PC-3 (cell line): ENCODE data around the gene BRCA1. TPM values are rescaled to one million over a fixed set of nuclear protein-coding genes. Genes with fewer than 3 reads are reported as not detected.

Experiments used
- ATAC-seq: fragments of 200-7000 bp; cut with Tn5 transposase; 2 replicates; pipeline ENCODE4 v1.9.1; 2020; ENCODE audit warnings: mild to moderate bottlenecking, moderate library complexity
- BruUV-seq: library from RNA; stranded (reverse); fragments of 400-500 nt; replicated peaks from 2 replicates; lab custom pipeline; 2021; lab: Mats Ljungman, UMichigan
- CTCF ChIA-PET: fragments of 300-600 bp; sonication (Branson Sonifier 250); formaldehyde crosslinking; loops from one replicate; lab custom pipeline; 2022; ENCODE audit warnings: antibody characterized with exemption; lab: Charles Lee
- POLR2A ChIA-PET: fragments of 300-600 bp; sonication (Branson Sonifier 250); formaldehyde crosslinking; loops from one replicate; lab custom pipeline; 2022; ENCODE audit warnings: antibody characterized with exemption; ENCODE audit not compliant: unreplicated experiment; lab: Charles Lee
- DNase-seq: peaks from one replicate; pipeline ENCODE4 v3.0.0-alpha.2; 2015
- H2AFZ ChIP-seq: fragments of 300-600 bp; sonication (generic); 2 replicates; pipeline ENCODE4 v1.6.0; 2016; ENCODE audit warnings: antibody characterized with exemption, low read length
- H3F3A ChIP-seq: fragments of 300-600 bp; sonication (generic); one replicate; pipeline ENCODE4 v1.6.0; 2017; ENCODE audit warnings: antibody characterized with exemption, low read length, control low read depth, mild to moderate bottlenecking; ENCODE audit not compliant: unreplicated experiment
- H3K27ac ChIP-seq: fragments of 300-600 bp; sonication (generic); 2 replicates; pipeline ENCODE4 v1.5.1; 2016; ENCODE audit warnings: mild to moderate bottlenecking, low read length
- H3K27me3 ChIP-seq: fragments of 300-600 bp; sonication (generic); 2 replicates; pipeline ENCODE4 v1.6.1; 2016; ENCODE audit warnings: low read length, mixed read lengths
- H3K36me3 ChIP-seq: fragments of 300-600 bp; sonication (generic); 2 replicates; pipeline ENCODE4 v1.6.1; 2016; ENCODE audit warnings: low read depth, mixed run types, low read length, mixed read lengths
- H3K4me1 ChIP-seq: fragments of 300-600 bp; sonication (generic); 2 replicates; pipeline ENCODE4 v1.5.1; 2016; ENCODE audit warnings: low read length; ENCODE audit not compliant: insufficient read depth
- H3K4me2 ChIP-seq: fragments of 300-600 bp; sonication (generic); 2 replicates; pipeline ENCODE4 v1.6.0; 2016; ENCODE audit warnings: low read length
- H3K4me3 ChIP-seq: fragments of 300-600 bp; sonication (generic); 2 replicates; pipeline ENCODE4 v1.5.1; 2016; ENCODE audit warnings: mild to moderate bottlenecking, low read length, mixed read lengths
- H3K79me2 ChIP-seq: fragments of 300-600 bp; sonication (generic); 2 replicates; pipeline ENCODE4 v1.6.1; 2017; ENCODE audit warnings: low read length, mixed read lengths
- H3K9ac ChIP-seq: fragments of 300-600 bp; sonication (generic); 2 replicates; pipeline ENCODE4 v1.6.0; 2016; ENCODE audit warnings: mild to moderate bottlenecking, low read length
- H3K9me2 ChIP-seq: fragments of 300-600 bp; sonication (generic); replicated peaks from 2 replicates; pipeline ENCODE4 v1.6.1; 2016; ENCODE audit warnings: mixed run types, low read length, mixed read lengths
- H3K9me3 ChIP-seq: fragments of 300-600 bp; sonication (generic); 2 replicates; pipeline ENCODE4 v1.6.1; 2016; ENCODE audit warnings: low read length, mixed read lengths
- H4K20me1 ChIP-seq: fragments of 300-600 bp; sonication (generic); 2 replicates; pipeline ENCODE4 v1.6.1; 2016; ENCODE audit warnings: low read length, mixed read lengths
- EZH2 ChIP-seq: fragments of 300-600 bp; sonication (generic); IDR thresholded peaks from one replicate; pipeline ENCODE4 v1.6.1; 2017; ENCODE audit warnings: antibody characterized with exemption, mild to moderate bottlenecking, low read length; ENCODE audit not compliant: unreplicated experiment
- EZH2phosphoT487 ChIP-seq: fragments of 300-600 bp; sonication (generic); IDR thresholded peaks from 2 replicates; pipeline ENCODE4 v1.6.1; 2018; ENCODE audit warnings: mild to moderate bottlenecking, antibody characterized with exemption, low read length, borderline replicate concordance
- intact Hi-C: fragments of 100-400 bp; cut with micrococcal nuclease; formaldehyde crosslinking; loops from 2 replicates; pipeline ENCODE4 v1.9.0; 2023
- total RNA-seq: library from RNA; depleted of rRNA; stranded (reverse); fragments of >200 nt; gene quantifications from 2 replicates; pipeline ENCODE4 v1.2.3, GENCODE V29; 2014
- TF ChIP-seq, protein P1 (sequence below): fragments of 300-600 bp; sonication (generic); conservative IDR thresholded peaks from 2 replicates; pipeline ENCODE4 v1.5.1; 2017; ENCODE audit warnings: antibody characterized with exemption, low read depth, mild to moderate bottlenecking, low read length

Gene BRCA1
- total RNA-seq, 1 experiment from 2014 or later, result 36.3 TPM

DNA sequence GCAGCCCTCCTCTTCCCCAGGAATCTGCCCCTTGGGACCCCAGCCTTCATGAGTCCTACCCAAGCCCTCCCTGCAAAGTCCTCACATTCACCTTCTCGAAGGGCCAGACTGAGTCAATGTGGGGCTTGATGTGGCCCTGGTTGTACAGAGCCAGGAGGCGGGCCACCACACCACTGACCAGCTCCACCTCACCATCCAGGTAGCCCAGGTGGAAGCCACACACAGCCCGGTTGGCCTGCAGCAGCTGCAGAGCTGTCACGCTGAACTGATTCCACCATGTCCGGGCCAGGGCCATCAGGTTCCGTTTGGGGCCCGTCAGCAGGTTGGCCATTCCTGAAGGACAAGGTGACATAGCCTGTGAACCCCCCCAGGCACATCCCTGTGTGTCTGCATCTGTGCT is 108.9 kb downstream of the BRCA1 start:
- Histone ChIP-seq H3K4me1 (peaks cover 5% of the 10 kb centered on the region), H3K27ac (no peak overlapping the region), H3K4me2 (no peak overlapping the region), H3K27me3 (no peaks in the 10 kb centered on the region), H3K9me3 (no peaks in the 10 kb centered on the region), H3K9me2 (no peaks in the 10 kb centered on the region), H3K9ac (no peak overlapping the region), H3K79me2 (peaks cover 12% of the 10 kb centered on the region; the same call in 1 of the 2 replicates), H4K20me1 (no peaks in the 10 kb centered on the region), H3K36me3 (no peaks in the 10 kb centered on the region), H2AFZ (no peak overlapping the region), H3F3A (no peaks in the 10 kb centered on the region), H3K4me3 (no peak overlapping the region)
- DNase-seq, result no peak
- ATAC-seq, result no peak
- ChIA-PET CTCF (no interaction called here), POLR2A (no interaction called here)
- TF ChIP-seq, protein P1, sequence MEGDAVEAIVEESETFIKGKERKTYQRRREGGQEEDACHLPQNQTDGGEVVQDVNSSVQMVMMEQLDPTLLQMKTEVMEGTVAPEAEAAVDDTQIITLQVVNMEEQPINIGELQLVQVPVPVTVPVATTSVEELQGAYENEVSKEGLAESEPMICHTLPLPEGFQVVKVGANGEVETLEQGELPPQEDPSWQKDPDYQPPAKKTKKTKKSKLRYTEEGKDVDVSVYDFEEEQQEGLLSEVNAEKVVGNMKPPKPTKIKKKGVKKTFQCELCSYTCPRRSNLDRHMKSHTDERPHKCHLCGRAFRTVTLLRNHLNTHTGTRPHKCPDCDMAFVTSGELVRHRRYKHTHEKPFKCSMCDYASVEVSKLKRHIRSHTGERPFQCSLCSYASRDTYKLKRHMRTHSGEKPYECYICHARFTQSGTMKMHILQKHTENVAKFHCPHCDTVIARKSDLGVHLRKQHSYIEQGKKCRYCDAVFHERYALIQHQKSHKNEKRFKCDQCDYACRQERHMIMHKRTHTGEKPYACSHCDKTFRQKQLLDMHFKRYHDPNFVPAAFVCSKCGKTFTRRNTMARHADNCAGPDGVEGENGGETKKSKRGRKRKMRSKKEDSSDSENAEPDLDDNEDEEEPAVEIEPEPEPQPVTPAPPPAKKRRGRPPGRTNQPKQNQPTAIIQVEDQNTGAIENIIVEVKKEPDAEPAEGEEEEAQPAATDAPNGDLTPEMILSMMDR, result no peak
- TF ChIP-seq EZH2phosphoT487, result no peak
- no peak for TF ChIP-seq EZH2
- intact Hi-C loops, result no loop called here
- BruUV-seq, result no TSS peak

DNA sequence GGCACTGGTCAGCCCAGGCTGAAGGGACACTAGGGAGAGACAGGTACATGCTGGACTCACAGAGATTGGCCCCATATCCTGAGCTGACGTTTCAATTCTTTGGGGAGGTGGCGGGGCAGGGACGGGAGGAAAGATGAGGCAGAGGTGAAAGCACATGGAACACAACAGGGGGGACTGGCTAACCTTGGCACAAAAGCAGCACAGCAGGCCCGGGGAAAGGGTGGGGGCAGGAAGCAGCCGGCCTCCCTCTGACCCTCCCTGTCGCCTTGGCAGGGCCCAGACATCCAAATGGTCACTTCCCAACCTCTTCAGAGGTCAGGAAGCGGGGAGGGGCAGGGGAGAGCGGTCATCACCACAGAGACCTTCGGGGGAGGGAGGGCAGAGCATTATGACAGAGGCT is 109.6 kb downstream of the BRCA1 start:
- intact Hi-C loops, result no loop called here
- no peaks in the 10 kb centered on the region for H3K9me2 ChIP-seq
- H3F3A ChIP-seq, result no peaks in the 10 kb centered on the region
- no peaks in the 10 kb centered on the region for H3K36me3 ChIP-seq
- TF ChIP-seq EZH2phosphoT487 (no peak), EZH2 (no peak)
- TF ChIP-seq, protein P1, result no peak
- no peak overlapping the region for H3K4me2 ChIP-seq
- no peak overlapping the region for H3K27ac ChIP-seq
- no peaks in the 10 kb centered on the region for H3K9me3 ChIP-seq
- BruUV-seq, result no TSS peak
- no peaks in the 10 kb centered on the region for H4K20me1 ChIP-seq
- ChIA-PET CTCF (no interaction called here), POLR2A (no interaction called here)
- H3K9ac ChIP-seq, result no peak overlapping the region
- peaks cover 7% of the 10 kb centered on the region; the same call in 1 of the 2 replicates for H3K79me2 ChIP-seq
- H3K27me3 ChIP-seq, result no peaks in the 10 kb centered on the region
- ATAC-seq, result no peak
- no peak overlapping the region for H2AFZ ChIP-seq
- H3K4me1 ChIP-seq, result peaks cover 6% of the 10 kb centered on the region
- H3K4me3 ChIP-seq, result no peak overlapping the region
- no peak for DNase-seq

DNA sequence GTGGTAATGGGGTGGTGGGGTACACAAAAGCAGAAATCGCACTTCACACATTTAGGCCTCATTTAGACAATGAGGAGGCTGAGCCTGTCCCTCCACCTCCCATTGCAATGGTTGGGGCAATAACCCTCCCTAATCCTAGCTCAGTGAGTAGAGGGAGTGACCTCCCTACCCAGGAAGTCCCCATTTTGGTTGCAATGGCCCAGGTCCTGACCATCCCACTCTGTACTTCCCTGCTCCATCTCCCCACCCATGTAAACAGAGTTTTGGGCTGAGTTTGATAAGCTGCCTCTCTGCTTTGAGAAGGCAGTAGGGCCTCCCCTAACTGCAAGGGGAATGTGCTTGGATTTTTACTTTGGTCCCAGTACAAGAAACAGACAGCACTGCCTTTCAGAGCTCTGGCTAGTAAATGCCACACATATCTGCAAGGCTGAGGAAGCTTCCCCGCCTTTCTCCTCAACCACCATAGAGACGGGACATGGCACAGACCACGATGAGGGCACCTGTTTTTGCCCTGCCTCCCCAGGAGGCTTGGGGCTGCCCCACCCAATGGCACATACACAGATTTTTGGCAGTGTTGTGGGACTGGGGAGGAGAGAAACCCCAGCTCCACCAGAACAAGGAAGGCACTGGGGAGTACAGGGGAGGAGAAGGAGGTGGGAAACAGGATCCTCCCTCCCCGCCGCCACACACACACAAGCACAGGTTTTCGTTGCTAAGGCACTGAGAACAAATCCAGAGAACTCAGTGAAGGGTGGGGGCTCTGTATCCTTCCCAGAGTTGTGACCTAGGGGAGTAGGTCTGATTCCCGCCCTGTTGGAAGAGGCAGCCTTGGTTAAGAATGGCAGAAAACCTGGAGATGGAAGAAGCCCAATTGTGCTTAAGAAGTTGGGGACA is 110.3 kb downstream of the BRCA1 start:
- no peak for DNase-seq
- TSS peak; percentile 28 for BruUV-seq
- ATAC-seq, result no peak
- ChIA-PET POLR2A (no interaction called here), CTCF (no interaction called here)
- H3K27ac ChIP-seq, result no peak overlapping the region
- H3K9ac ChIP-seq, result no peak overlapping the region
- intact Hi-C loops, result no loop called here
- H3K4me2 ChIP-seq, result no peak overlapping the region
- no peaks in the 10 kb centered on the region for H4K20me1 ChIP-seq
- H3F3A ChIP-seq, result no peaks in the 10 kb centered on the region
- H3K9me2 ChIP-seq, result no peaks in the 10 kb centered on the region
- no peaks in the 10 kb centered on the region for H3K27me3 ChIP-seq
- no peaks in the 10 kb centered on the region for H3K9me3 ChIP-seq
- no peak for TF ChIP-seq EZH2
- TF ChIP-seq, protein P1, result no peak
- no peak for TF ChIP-seq EZH2phosphoT487
- peaks cover 12% of the 10 kb centered on the region for H3K4me1 ChIP-seq
- H3K36me3 ChIP-seq, result no peaks in the 10 kb centered on the region
- no peak overlapping the region for H2AFZ ChIP-seq
- H3K79me2 ChIP-seq, result 0 out of 2 replicates have a peak, but pooled peaks cover 2% of the 10 kb centered on the region
- no peak overlapping the region for H3K4me3 ChIP-seq
